CD1c-positive myeloid dendritic cell (primary cell): ENCODE data around the gene NPHP4.
"Not testable (repeated sequence)": the region's sequence is repeated elsewhere in the genome, so short reads cannot be mapped to it uniquely, and the experiment has no call there.

Experiments
- DNase-seq: peaks from one replicate; pipeline ENCODE4 v3.0.0-alpha.2; 2016; ENCODE audit errors: extremely low spot score

NPHP4 gene

DNA sequence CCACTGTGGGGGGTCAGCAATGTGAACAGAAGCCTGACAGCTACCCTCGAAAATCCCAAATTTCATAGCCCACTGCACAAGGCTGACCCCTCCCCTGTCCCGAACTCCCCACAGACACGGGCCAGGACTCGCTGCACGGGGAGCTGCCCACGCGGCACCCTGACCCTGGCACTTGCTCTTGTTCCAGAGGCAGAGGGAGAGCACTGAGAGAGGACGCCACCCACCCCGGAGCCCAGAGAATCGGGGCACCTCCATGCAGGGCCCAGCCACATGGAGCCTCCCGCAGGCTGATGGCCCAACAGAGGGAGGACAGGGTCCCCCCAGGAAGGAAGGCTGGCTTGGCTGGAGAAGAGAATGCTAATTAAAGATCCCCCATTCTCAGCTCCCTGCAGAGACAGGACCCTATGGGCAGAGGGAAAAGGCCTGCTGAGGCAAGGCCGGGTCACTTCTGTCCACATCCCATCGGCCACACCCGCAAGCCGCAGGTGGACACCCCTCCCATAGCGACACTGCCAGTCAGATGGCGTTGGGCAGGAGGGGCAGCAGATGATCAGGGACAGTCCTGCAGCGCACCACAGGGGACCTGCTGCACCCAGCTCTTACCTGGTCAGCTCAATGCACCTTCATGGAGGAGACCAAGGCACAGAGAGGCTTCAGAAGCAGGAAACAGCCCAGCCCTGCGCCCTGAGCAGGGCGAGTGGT, 136.9 kb downstream of the NPHP4 start:
- DNase-seq: no peak

DNA sequence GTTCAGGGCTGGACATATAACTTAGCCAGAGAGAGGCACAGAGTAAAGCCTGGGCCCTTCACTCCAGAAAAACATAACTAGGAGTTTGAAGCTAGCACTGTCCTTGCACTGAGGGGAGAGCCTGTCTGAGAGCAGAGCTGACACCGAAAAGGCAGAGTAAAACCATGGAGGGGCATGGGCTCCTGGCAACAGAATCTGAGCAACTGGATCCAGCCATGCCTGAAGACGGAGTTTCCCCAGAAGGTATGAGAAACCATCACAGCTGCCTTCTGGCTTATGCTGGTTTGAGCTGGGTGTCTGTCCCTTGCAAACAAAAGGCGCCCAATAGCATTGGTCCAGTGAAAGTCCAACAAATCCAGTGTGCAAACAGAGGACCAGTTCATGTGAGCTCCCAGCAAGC, 137.5 kb downstream of the NPHP4 start:
- DNase-seq: no peak

DNA sequence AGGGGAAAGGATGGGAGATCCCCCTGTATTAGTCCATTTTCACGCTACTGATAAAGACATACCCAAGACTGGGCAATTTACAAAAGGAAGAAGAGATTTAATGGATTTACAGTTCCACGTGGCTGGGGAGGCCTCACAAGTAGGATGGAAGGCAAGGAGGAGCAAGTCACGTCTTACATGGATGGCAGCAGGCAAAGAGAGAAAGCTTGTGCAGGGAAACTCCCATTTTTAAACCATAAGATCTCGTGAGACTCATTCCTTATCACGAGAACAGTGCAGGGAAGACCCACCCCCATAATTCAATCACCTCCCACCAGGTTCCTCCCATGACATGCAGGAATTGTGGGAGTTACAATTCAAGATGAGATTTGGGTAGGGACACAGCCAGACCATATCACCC, 138.4 kb downstream of the NPHP4 start:
- not testable (repeated sequence) for DNase-seq

DNA sequence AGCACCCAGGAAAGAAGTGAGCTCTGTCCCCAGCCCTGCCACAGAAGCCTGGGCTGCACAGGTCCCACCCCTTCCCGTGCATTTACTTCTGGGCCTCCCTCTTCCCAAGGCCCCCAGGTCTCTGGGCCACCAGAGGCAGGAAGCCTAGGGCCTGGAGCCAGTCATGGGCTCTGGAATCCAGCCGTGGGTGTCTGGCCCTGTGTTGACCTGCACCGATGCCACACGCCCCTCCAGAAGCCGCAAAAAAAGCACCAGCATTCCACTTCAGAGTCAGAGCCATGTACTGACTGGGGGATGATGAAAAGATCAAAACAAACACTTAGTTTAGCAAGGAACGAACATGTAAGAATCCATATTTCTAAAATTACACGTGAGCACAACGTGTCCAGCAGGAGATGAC, 141.7 kb downstream of the NPHP4 start:
- DNase-seq: no peak

- DNase-seq: no peak
Measured at GRCh38 chr1:5849550-5849949, 142.7 kb downstream of the NPHP4 start.

- DNase-seq: no peak
Measured at GRCh38 chr1:5847013-5847659, 145.1 kb downstream of the NPHP4 start.

GRCh38 chr1:5845376-5845775, 146.8 kb downstream of the NPHP4 start:
- DNase-seq: no peak

GRCh38 chr1:5844442-5844841, 147.8 kb downstream of the NPHP4 start:
- DNase-seq: no peak

GRCh38 chr1:5843521-5844096, 148.6 kb downstream of the NPHP4 start:
- DNase-seq: no peak

DNA sequence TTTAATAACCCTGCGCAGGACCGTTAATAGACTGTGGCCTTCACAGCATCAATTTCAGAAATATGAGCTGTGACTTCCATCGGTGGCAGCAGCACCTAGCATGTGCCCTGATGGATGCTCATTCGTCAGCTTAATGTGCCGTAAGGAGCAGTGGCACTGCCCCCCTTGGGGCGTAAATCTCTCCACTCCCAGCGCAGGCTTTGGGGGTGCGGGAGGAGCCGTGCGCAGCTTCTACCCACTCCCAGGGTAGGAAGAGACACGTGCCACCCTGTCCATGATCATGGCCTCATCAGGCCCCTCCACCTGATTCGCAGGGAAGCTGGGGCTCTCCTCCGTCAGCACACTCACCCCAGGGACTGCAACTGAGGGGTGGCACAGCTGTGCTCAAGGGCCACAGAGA, 149.5 kb downstream of the NPHP4 start:
- DNase-seq: no peak

GRCh38 chr1:5840551-5841001, 151.6 kb downstream of the NPHP4 start:
- no peak for DNase-seq

GRCh38 chr1:5839881-5840550, 152.2 kb downstream of the NPHP4 start:
- DNase-seq: no peak

GRCh38 chr1:5839161-5839880, 152.9 kb downstream of the NPHP4 start:
- no peak for DNase-seq

DNA sequence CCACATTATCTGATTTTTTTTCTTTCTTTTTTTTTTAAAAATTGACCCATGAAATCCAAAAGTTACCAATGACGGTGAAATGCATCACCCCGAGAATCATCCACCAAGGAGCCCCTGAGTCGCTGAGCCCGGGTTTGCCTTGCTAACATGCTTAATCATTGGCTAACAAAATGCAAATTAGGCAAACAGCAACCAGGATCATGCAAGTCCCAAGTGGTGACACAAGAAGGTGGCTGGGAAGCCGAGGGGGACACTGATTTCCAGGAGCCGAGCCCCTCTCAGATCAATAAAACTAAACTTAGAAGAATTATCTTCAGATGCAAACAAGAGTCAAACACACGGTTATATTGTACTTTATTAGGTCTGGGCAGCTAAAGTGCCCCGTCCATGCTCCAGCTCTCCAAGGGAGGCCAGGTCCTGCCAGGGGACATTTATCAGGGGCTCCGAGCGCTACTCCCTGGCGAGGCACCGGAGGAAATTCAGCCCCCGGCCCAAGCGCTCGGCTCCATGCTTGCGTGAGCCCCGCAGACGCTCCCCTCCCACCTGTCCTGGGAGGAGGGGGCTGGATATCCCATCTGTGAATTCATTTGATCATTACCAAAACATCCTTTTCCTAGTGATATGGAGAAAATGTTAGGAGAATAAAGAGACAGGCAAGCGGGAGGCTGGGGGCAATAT, 154.1 kb downstream of the NPHP4 start:
- DNase-seq: no peak

GRCh38 chr1:5836776-5837440, 155.3 kb downstream of the NPHP4 start:
- no peak for DNase-seq

DNA sequence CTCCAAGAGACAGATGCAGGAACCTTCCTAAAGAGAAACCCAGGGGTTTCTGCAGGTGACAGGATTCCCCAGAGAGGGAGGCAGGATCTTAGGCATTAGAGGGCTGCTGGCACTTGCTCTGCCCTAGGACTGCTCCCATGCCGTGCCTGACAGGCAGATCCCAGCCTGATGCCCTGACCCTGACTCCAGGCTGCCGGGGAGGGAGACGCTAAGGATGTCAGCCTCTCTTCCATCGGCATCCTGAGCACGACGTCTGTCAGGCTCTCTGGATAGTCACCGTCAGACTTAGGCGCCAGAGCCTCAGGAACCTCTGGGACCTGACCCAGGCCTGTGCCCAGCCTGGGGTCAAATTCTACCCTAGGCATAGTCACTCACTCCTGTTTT, 157.1 kb downstream of the NPHP4 start:
- DNase-seq: no peak

GRCh38 chr1:5834477-5835178, 157.6 kb downstream of the NPHP4 start:
- no peak for DNase-seq

GRCh38 chr1:5833911-5834310, 158.3 kb downstream of the NPHP4 start:
- DNase-seq: no peak

DNA sequence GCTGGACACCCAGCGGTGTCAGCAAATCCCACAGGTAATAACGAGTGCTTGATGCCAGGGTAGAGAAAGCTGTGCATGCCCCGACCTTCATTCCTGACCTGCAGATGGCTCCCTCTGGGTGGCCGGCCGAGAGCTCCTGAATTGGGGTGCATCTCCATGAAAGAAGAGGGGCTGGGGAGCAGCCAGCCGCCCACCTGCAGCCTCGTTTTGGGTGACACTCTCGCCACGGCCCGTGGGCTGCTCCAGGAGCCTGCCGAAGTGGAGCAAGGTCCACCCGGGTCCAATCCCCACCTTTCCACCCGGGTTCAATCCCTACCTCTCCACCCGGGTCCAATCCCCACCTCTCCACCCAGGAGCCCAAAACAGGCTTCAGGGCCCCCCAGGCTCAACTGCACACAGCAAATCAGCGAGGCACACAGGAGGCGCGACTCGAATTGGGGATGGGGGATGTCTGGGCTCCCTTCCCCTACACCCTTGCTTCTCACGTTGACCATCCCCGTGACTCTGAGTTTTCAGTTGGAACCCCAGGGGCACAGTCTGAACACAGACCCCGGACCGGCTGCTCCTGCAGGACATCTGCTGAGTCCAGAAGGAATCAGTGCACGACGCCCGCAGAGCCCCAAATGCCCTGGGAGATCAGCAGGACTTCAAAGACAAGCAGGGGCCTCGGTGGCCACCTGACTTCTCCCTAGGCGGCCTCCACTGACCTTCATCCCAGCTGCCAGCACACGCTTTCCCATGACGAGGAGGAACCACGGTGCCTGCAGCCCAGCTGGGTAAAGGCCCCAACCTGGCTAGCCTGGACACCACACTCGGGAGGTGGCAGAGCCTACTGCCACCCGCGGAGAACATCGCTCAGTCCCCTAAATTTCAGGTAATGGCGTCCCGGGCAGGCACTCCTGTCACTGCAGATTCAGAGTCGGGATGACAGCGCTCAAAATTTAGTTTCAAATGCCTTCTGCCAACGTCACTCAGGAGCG, 159.0 kb downstream of the NPHP4 start:
- DNase-seq: no peak
